Uterus (tissue), 2 donors: ENCODE measurements around the gene PDE1C.

Experiments
- POLR2A ChIP-seq, 2 donors: fragments of 450-650 bp; IDR thresholded peaks; one replicate each; pipeline ENCODE4 v1.6.1; 2016; ENCODE audit warnings: antibody characterized with exemption in 2 of 2, mild to moderate bottlenecking in 1 of 2, moderate library complexity in 1 of 2
- TF ChIP-seq, protein P1 (sequence below), 4 experiments: fragments of 200-600 bp in 2 of 4; fragments of 450-650 bp in 2 of 4; sonication (generic) in 2 of 4; IDR thresholded peaks; one replicate each; pipeline ENCODE4 v1.5.1; 2016 to 2019; ENCODE audit warnings: antibody characterized with exemption in 4 of 4, mild to moderate bottlenecking in 2 of 4, moderate library complexity in 1 of 4

DNA sequence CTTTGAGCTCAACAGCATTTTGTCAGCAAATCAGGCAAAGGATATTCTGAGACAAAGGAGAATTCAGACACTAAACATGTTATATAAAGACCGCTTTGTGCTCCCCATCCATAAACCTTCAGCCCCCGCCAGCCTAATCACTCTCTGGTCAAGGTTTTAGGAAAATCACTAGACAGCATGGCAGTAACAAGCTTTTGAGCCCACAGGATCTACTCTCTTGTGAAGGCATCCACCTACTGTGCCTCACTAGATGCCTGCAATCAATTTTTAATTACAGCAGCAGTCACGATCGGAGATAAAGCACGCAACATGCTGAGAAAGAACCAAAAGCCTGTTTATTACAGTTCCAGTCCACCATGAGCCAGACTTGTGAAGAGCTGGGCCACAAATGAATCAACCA is 19.1 kb downstream of the PDE1C start:
- TF ChIP-seq, protein P1, sequence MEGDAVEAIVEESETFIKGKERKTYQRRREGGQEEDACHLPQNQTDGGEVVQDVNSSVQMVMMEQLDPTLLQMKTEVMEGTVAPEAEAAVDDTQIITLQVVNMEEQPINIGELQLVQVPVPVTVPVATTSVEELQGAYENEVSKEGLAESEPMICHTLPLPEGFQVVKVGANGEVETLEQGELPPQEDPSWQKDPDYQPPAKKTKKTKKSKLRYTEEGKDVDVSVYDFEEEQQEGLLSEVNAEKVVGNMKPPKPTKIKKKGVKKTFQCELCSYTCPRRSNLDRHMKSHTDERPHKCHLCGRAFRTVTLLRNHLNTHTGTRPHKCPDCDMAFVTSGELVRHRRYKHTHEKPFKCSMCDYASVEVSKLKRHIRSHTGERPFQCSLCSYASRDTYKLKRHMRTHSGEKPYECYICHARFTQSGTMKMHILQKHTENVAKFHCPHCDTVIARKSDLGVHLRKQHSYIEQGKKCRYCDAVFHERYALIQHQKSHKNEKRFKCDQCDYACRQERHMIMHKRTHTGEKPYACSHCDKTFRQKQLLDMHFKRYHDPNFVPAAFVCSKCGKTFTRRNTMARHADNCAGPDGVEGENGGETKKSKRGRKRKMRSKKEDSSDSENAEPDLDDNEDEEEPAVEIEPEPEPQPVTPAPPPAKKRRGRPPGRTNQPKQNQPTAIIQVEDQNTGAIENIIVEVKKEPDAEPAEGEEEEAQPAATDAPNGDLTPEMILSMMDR (IDR thresholded peaks at IDR 0.05), result no peak
- no peak for TF ChIP-seq POLR2A (IDR thresholded peaks at IDR 0.05)
